ENCODE data around the gene DHRSX.
"Not testable (repeated sequence)": the region's sequence is repeated elsewhere in the genome, so short reads cannot be mapped to it uniquely, and the experiment has no call there.

Gene DHRSX

DNA sequence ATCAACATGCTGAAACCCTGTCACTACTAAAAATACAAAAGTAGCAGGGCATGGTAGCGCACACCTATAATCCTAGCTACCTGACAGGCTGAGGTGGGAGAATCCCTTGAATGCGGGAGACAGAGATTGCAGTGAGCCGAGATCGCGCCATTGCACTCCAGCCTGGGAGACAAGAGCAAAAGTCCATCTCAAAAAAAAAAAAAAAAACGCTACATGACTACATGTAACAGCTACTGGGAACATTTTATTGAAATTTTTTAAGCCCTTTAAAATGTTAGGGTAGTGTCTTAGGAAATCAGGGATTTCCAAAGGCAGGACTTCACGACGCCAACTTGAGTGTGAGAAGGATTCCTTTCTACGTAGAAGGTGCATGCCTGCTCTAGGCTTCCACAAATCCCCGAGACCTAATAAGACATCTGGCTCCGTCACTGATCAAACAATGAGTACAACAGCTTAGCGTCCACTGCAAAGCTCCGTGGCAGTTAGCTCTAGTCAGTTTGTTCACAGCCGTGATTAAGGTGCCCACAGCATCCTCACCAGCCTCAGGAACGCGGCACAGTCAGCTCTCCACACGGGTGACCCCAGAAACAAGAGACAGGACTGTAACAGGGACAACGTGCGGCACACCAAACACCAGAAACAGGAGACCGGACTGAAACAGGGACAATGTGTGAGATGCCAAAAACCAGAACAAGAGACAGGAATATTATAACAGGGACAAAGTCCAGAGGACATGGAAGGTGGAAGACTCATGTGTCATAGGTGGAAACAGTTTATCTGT lies 33.7 kb downstream of the DHRSX start:
- Histone ChIP-seq H3K27ac (ENCODE audit: poor library complexity, severe bottlenecking) (no peak overlapping the region), H3K27me3 (ENCODE audit: insufficient read depth, poor library complexity, severe bottlenecking) (no peaks in the 10 kb centered on the region), H3K4me1 (ENCODE audit: insufficient read depth, poor library complexity, severe bottlenecking) (no peaks in the 10 kb centered on the region), H3K36me3 (ENCODE audit: low read depth) (no peaks in the 10 kb centered on the region), H3K9me3 (ENCODE audit: severe bottlenecking) (peaks cover 3% of the 10 kb centered on the region), H3K4me3 (ENCODE audit: severe bottlenecking) (no peak overlapping the region)
- TF ChIP-seq, protein P1, sequence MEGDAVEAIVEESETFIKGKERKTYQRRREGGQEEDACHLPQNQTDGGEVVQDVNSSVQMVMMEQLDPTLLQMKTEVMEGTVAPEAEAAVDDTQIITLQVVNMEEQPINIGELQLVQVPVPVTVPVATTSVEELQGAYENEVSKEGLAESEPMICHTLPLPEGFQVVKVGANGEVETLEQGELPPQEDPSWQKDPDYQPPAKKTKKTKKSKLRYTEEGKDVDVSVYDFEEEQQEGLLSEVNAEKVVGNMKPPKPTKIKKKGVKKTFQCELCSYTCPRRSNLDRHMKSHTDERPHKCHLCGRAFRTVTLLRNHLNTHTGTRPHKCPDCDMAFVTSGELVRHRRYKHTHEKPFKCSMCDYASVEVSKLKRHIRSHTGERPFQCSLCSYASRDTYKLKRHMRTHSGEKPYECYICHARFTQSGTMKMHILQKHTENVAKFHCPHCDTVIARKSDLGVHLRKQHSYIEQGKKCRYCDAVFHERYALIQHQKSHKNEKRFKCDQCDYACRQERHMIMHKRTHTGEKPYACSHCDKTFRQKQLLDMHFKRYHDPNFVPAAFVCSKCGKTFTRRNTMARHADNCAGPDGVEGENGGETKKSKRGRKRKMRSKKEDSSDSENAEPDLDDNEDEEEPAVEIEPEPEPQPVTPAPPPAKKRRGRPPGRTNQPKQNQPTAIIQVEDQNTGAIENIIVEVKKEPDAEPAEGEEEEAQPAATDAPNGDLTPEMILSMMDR (IDR thresholded peaks at IDR 0.05; ENCODE audit: poor library complexity, severe bottlenecking), result no peak
- ATAC-seq (ENCODE audit: low read depth) (peak; percentile 38; the same call in 1 of the 3 replicates), DNase-seq (ENCODE audit: low spot score) (no peak)

DNA sequence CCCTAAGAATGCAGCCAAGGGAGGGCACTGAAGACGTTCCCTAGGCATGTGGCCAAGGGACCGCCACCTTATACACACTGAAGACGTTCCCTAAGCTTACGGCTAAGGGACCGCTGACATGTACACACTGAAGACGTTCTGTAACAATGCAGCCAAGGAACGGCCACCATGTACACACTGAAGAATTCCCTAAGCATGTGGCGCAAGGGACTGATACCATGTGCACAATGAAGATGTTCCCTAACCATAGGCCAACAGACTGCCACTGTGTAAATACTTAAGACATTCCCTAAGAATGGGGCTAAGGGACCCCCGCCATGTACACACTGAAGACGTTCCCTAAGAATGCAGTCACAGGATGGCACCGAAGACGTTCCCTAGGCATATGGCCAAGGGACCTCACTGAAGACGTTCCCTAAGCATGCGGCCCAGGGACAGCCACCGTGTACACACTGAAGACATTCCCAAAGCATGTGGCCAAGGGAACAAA lies 36.1 kb downstream of the DHRSX start:
- TF ChIP-seq, protein P1 (IDR thresholded peaks at IDR 0.05; ENCODE audit: poor library complexity, severe bottlenecking), result no peak
- H3K4me3 ChIP-seq (ENCODE audit: severe bottlenecking), result no peak overlapping the region
- H3K36me3 ChIP-seq (ENCODE audit: low read depth), result no peaks in the 10 kb centered on the region
- no peak for ATAC-seq (ENCODE audit: low read depth)
- H3K27ac ChIP-seq (ENCODE audit: poor library complexity, severe bottlenecking), result no peak overlapping the region
- no peaks in the 10 kb centered on the region for H3K4me1 ChIP-seq (ENCODE audit: insufficient read depth, poor library complexity, severe bottlenecking)
- H3K9me3 ChIP-seq (ENCODE audit: severe bottlenecking), result no peaks in the 10 kb centered on the region
- no peaks in the 10 kb centered on the region for H3K27me3 ChIP-seq (ENCODE audit: insufficient read depth, poor library complexity, severe bottlenecking)
- DNase-seq (ENCODE audit: low spot score), result no peak

DNA sequence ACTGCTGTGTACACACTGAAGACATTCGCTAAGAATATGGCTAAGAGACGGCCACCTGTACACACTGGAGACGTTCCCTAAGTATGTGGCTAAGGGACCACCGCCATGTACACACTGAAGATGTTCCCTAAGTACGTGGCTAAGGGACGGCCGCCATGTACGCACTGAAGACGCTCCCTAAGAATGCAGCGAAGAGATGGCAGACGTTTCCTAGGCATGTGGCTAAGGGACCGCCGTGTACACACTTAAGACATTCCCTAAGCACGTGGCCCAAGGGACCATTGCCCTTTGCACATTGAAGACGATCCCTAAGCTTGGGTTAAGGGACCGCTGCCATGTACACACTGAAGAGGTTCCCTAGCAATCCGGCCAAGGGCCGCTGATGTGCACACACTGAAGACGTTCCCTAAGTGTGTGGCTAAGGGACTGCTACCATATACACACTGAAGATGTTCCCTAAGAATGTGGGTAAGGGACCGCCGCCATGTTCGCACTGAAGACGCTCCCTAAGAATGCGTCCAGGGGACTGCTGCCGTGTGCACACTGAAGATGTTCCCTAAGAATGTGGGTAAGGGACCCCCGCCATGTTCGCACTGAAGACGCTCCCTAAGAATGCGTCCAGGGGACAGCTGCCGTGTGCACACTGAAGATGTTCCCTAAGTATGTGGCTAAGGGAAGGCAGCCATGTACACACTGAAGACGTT lies 36.7 kb downstream of the DHRSX start:
- Histone ChIP-seq H3K36me3 (ENCODE audit: low read depth) (no peaks in the 10 kb centered on the region), H3K9me3 (ENCODE audit: severe bottlenecking) (no peaks in the 10 kb centered on the region), H3K4me1 (ENCODE audit: insufficient read depth, poor library complexity, severe bottlenecking) (no peaks in the 10 kb centered on the region), H3K27me3 (ENCODE audit: insufficient read depth, poor library complexity, severe bottlenecking) (no peaks in the 10 kb centered on the region), H3K4me3 (ENCODE audit: severe bottlenecking) (no peak overlapping the region), H3K27ac (ENCODE audit: poor library complexity, severe bottlenecking) (no peak overlapping the region)
- DNase-seq (ENCODE audit: low spot score), result no peak
- TF ChIP-seq, protein P1 (IDR thresholded peaks at IDR 0.05; ENCODE audit: poor library complexity, severe bottlenecking), result no peak
- ATAC-seq (ENCODE audit: low read depth), result no peak

DNA sequence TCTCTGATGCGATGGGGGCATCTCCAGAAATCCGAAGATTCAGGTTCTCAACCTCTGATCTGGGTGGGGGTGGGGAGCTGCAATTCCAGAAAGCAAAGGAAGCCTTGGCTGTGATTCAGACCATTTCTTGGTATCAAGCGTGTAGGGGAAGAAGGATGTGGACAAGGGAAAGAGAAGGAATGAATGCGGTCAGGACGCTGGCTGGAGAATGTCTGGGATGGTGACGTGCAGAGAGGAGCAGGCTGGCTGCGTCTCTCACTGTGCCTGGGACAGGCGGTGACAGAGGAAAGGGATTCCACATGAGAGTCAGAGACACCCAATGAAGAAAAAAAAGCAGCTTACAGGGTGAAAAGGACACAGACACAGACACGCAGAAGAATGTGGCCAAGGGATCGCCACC lies 37.3 kb downstream of the DHRSX start:
- ATAC-seq (ENCODE audit: low read depth); H3K27me3 ChIP-seq (ENCODE audit: insufficient read depth, poor library complexity, severe bottlenecking); H3K4me3 ChIP-seq (ENCODE audit: severe bottlenecking); H3K27ac ChIP-seq (ENCODE audit: poor library complexity, severe bottlenecking); H3K36me3 ChIP-seq (ENCODE audit: low read depth); H3K4me1 ChIP-seq (ENCODE audit: insufficient read depth, poor library complexity, severe bottlenecking); DNase-seq (ENCODE audit: low spot score); H3K9me3 ChIP-seq (ENCODE audit: severe bottlenecking): not testable (repeated sequence)

DNA sequence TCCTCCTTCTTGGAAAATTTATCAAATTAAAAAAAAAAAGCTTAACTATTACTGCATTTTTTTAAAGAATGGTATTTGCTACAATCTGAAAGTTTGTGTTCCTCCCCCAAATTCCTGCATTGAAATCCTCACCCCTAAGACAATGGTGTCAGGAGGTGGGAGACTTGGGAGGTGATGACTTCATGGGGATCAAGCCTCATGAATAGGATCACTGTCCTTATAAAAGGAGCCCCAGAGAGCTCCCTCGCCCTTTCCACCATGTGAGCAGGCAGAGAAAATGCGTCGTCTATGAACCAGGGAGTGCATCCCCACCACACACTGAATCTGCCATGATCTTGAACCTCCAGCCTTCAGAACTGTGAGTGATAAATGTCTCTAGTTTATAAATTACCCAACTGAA lies 38.0 kb downstream of the DHRSX start:
- no peak for DNase-seq (ENCODE audit: low spot score)
- TF ChIP-seq, protein P1 (IDR thresholded peaks at IDR 0.05; ENCODE audit: poor library complexity, severe bottlenecking), result no peak
- no peak overlapping the region for H3K4me3 ChIP-seq (ENCODE audit: severe bottlenecking)
- no peak overlapping the region for H3K27ac ChIP-seq (ENCODE audit: poor library complexity, severe bottlenecking)
- H3K9me3 ChIP-seq (ENCODE audit: severe bottlenecking), result no peaks in the 10 kb centered on the region
- H3K4me1 ChIP-seq (ENCODE audit: insufficient read depth, poor library complexity, severe bottlenecking), result no peaks in the 10 kb centered on the region
- no peaks in the 10 kb centered on the region for H3K27me3 ChIP-seq (ENCODE audit: insufficient read depth, poor library complexity, severe bottlenecking)
- H3K36me3 ChIP-seq (ENCODE audit: low read depth), result no peaks in the 10 kb centered on the region
- ATAC-seq (ENCODE audit: low read depth), result no peak

All from RWPE2 (cell line).